ENCODE measurements around the gene DDX20. TPM values are rescaled to one million over a fixed set of nuclear protein-coding genes. Genes with fewer than 3 reads are reported as not detected.

The DDX20 gene
- polyA plus RNA-seq, 1 donor from 2014 or later = 26.5 TPM

DNA sequence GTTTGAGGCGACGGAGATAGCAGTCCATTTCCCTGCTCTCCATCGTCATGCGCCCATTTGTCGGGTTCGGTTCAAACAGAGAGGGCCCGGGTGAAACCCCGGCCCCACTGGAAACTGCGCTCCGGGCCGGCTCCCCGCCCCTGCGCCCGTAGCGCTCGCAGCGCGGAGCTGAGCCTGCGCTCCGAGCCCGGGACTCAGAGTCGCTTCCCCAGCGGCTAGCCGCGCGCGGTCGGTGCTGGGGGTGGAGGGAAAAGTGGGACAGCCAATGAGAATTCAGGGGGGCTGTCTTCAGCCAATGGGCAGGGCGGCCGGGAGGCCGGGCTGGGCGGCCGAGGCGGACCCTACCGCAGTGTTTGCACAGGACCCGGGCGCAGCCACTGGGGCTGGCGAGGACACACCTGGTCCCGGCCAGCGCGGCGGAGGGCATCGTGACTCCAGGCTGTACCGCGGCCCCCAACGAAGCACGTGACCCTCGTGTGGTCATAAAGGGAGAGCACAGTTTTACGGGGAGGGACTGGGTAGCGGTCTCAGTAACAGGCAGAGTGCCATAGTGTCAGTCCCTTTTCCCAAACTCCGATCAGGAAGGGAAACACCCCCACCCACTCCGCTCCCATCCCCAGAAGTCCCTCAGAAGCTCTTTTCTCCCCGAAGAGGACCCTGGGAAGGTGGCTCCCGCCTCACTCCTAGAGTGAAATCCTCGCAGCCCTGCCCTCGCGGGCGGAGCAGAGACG lies 16.3 kb upstream of the DDX20 start, which contains the start of gene INKA2:
Gene INKA2, minus strand, starts transcription at position 202 of the 731 bp plus-strand sequence. Its CDS starts 153 bp downstream, at position 49.
- Histone ChIP-seq H3K4me2 (ENCODE audit: low read length) (peak within 1 kb of the TSS; percentile 52), H3K9me3 (ENCODE audit: low read length) (no peaks in the 10 kb centered on the region), H3K27ac (ENCODE audit: low read length) (peak within 1 kb of the TSS; percentile 76), H3K79me2 (replicated peaks; ENCODE audit: insufficient read depth, low read length) (no peaks in the 10 kb centered on the region), H3K36me3 (ENCODE audit: insufficient read depth, low read length) (no peaks in the 10 kb centered on the region), H4K20me1 (ENCODE audit: insufficient read depth) (no peaks in the 10 kb centered on the region), H3F3A (ENCODE audit: insufficient read depth, low read length, poor library complexity, severe bottlenecking) (no peaks in the 10 kb centered on the region), H2AFZ (ENCODE audit: low read depth, low read length) (peak within 1 kb of the TSS; percentile 62), H3K9ac (ENCODE audit: low read length) (peak within 1 kb of the TSS; percentile 73), H3K9me2 (ENCODE audit: insufficient read depth, low read length) (no peaks in the 10 kb centered on the region), H3K27me3 (ENCODE audit: insufficient read depth, low read depth, low read length) (peaks cover 3% of the 10 kb centered on the region), H3K4me3 (ENCODE audit: low read length) (peak within 1 kb of the TSS; percentile 86)
- TF ChIP-seq EZH2 (IDR thresholded peaks at IDR 0.05; ENCODE audit: borderline replicate concordance, insufficient read depth, low read length, poor library complexity, severe bottlenecking) (no peak), MXI1 (conservative IDR thresholded peaks at IDR 0.05; ENCODE audit: poor library complexity, severe bottlenecking) (peak; percentile 80), TAF1 (IDR thresholded peaks at IDR 0.05; ENCODE audit: low read depth) (peak; percentile 59), EP300 (conservative IDR thresholded peaks at IDR 0.05; ENCODE audit: poor library complexity, severe bottlenecking) (no peak), RAD21 (conservative IDR thresholded peaks at IDR 0.05) (no peak), POLR2AphosphoS5 (IDR thresholded peaks at IDR 0.05) (peak; percentile 29), SMC3 (conservative IDR thresholded peaks at IDR 0.05; ENCODE audit: poor library complexity) (no peak)
- TF ChIP-seq, protein P1, sequence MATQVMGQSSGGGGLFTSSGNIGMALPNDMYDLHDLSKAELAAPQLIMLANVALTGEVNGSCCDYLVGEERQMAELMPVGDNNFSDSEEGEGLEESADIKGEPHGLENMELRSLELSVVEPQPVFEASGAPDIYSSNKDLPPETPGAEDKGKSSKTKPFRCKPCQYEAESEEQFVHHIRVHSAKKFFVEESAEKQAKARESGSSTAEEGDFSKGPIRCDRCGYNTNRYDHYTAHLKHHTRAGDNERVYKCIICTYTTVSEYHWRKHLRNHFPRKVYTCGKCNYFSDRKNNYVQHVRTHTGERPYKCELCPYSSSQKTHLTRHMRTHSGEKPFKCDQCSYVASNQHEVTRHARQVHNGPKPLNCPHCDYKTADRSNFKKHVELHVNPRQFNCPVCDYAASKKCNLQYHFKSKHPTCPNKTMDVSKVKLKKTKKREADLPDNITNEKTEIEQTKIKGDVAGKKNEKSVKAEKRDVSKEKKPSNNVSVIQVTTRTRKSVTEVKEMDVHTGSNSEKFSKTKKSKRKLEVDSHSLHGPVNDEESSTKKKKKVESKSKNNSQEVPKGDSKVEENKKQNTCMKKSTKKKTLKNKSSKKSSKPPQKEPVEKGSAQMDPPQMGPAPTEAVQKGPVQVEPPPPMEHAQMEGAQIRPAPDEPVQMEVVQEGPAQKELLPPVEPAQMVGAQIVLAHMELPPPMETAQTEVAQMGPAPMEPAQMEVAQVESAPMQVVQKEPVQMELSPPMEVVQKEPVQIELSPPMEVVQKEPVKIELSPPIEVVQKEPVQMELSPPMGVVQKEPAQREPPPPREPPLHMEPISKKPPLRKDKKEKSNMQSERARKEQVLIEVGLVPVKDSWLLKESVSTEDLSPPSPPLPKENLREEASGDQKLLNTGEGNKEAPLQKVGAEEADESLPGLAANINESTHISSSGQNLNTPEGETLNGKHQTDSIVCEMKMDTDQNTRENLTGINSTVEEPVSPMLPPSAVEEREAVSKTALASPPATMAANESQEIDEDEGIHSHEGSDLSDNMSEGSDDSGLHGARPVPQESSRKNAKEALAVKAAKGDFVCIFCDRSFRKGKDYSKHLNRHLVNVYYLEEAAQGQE (IDR thresholded peaks at IDR 0.05; ENCODE audit: borderline replicate concordance) = no peak
- TF ChIP-seq, protein P2, sequence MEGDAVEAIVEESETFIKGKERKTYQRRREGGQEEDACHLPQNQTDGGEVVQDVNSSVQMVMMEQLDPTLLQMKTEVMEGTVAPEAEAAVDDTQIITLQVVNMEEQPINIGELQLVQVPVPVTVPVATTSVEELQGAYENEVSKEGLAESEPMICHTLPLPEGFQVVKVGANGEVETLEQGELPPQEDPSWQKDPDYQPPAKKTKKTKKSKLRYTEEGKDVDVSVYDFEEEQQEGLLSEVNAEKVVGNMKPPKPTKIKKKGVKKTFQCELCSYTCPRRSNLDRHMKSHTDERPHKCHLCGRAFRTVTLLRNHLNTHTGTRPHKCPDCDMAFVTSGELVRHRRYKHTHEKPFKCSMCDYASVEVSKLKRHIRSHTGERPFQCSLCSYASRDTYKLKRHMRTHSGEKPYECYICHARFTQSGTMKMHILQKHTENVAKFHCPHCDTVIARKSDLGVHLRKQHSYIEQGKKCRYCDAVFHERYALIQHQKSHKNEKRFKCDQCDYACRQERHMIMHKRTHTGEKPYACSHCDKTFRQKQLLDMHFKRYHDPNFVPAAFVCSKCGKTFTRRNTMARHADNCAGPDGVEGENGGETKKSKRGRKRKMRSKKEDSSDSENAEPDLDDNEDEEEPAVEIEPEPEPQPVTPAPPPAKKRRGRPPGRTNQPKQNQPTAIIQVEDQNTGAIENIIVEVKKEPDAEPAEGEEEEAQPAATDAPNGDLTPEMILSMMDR (IDR thresholded peaks at IDR 0.05; ENCODE audit: poor library complexity, severe bottlenecking) = no peak

DNA sequence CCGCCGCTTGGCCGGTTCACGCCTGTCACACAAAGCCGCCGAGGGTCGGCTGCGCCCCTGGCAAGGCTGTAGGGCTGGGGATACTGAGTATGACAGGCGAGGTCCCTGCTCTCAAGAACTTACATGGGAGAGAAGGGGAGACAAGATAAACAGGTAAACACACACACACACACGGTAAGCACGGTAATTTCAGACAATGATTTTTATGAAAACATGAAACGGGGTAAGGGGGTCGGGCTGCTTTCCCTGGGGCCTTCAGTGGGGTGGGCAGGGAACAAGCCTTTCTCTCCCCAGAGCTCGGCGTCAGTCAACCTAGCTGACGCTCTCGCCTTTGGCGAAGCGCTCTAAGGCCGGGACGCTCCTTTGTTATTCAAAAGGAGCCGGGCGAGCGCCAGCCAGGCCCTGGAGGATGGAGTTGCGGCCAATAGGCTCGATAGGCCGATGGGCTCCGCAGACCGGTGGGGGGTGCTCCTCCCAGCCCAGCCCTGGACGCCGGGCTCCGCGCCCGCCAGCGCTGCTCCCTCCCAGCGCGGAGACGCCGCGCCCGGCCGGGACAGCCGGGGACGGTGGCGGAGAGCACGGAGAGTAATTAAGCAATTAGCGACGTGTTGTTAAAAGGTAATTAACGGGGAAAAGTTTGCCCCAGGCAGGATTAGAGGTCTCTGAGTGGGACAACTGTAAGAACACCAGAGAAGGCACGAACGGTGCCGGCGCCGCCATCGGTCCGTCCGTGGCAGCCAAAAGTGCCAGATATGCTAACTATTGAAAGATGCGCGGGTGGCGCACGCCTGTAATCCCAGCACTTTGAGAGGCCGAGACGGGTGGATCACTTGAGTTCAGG lies 15.6 kb upstream of the DDX20 start:
- Histone ChIP-seq H3K27ac (ENCODE audit: low read length) (peak overlapping the region; percentile 76), H3K79me2 (replicated peaks; ENCODE audit: insufficient read depth, low read length) (no peaks in the 10 kb centered on the region), H3K4me2 (ENCODE audit: low read length) (peak overlapping the region; percentile 52), H4K20me1 (ENCODE audit: insufficient read depth) (no peaks in the 10 kb centered on the region), H3K27me3 (ENCODE audit: insufficient read depth, low read depth, low read length) (peaks cover 3% of the 10 kb centered on the region), H3K9ac (ENCODE audit: low read length) (peak overlapping the region; percentile 73), H3K9me3 (ENCODE audit: low read length) (no peaks in the 10 kb centered on the region), H3K4me3 (ENCODE audit: low read length) (peak overlapping the region; percentile 86), H3K36me3 (ENCODE audit: insufficient read depth, low read length) (no peaks in the 10 kb centered on the region), H3K9me2 (ENCODE audit: insufficient read depth, low read length) (no peaks in the 10 kb centered on the region), H3F3A (ENCODE audit: insufficient read depth, low read length, poor library complexity, severe bottlenecking) (no peaks in the 10 kb centered on the region), H2AFZ (ENCODE audit: low read depth, low read length) (peak overlapping the region; percentile 62)
- TF ChIP-seq EP300 (conservative IDR thresholded peaks at IDR 0.05; ENCODE audit: poor library complexity, severe bottlenecking) (no peak), EZH2 (IDR thresholded peaks at IDR 0.05; ENCODE audit: borderline replicate concordance, insufficient read depth, low read length, poor library complexity, severe bottlenecking) (no peak), SMC3 (conservative IDR thresholded peaks at IDR 0.05; ENCODE audit: poor library complexity) (no peak), RAD21 (conservative IDR thresholded peaks at IDR 0.05) (no peak), MXI1 (conservative IDR thresholded peaks at IDR 0.05; ENCODE audit: poor library complexity, severe bottlenecking) (no peak)
- TF ChIP-seq, protein P2 (IDR thresholded peaks at IDR 0.05; ENCODE audit: poor library complexity, severe bottlenecking) = peak; percentile 13
- TF ChIP-seq, protein P1 (IDR thresholded peaks at IDR 0.05; ENCODE audit: borderline replicate concordance) = no peak

All from neural cell (in vitro differentiated cells).